Measurements from ENCODE around the gene NNT. TPM values are rescaled to one million over a fixed set of nuclear protein-coding genes. Genes with fewer than 3 reads are reported as not detected.

The NNT gene
- total RNA-seq, 1 donor from 2014 or later = 56.3 TPM

- Mint-ChIP-seq H3K4me3 (no peak overlapping the region), H3K4me1 (no peaks in the 10 kb centered on the region), H3K36me3 (peaks cover 12% of the 10 kb centered on the region), H3K27ac (no peak overlapping the region), H3K27me3 (ENCODE audit: insufficient read depth, low read depth) (no peaks in the 10 kb centered on the region), H3K9me3 (no peaks in the 10 kb centered on the region)
- no peaks in the 10 kb centered on the region for H3K27me3 ChIP-seq
- H3K9me3 ChIP-seq (ENCODE audit: low read depth) = no peaks in the 10 kb centered on the region
- H3K4me3 ChIP-seq = no peak overlapping the region
- H3K4me2 ChIP-seq = no peak overlapping the region
- TF ChIP-seq EZH2 (IDR thresholded peaks at IDR 0.05) (no peak), EZH2phosphoT487 (IDR thresholded peaks at IDR 0.05) (no peak), CTCF (IDR thresholded peaks at IDR 0.05) (no peak)
- no peak overlapping the region for H3K27ac ChIP-seq
- no peak for DNase-seq (ENCODE audit: low spot score)
- H4K20me1 ChIP-seq (ENCODE audit: low read depth) = no peaks in the 10 kb centered on the region
- H3K4me1 ChIP-seq = no peaks in the 10 kb centered on the region
- H3K79me2 ChIP-seq (ENCODE audit: low read depth) = no peaks in the 10 kb centered on the region
- no peak overlapping the region for H3K9ac ChIP-seq
- H3K36me3 ChIP-seq = no peaks in the 10 kb centered on the region
- no peaks in the 10 kb centered on the region for H3F3A ChIP-seq (ENCODE audit: low read depth)
- no peak overlapping the region for H2AFZ ChIP-seq (replicated peaks)
Measured at GRCh38 chr5:43638107-43638506, 35.1 kb downstream of the NNT start.

- Histone ChIP-seq H3K36me3 (no peaks in the 10 kb centered on the region), H3F3A (ENCODE audit: low read depth) (no peaks in the 10 kb centered on the region), H3K9ac (no peak overlapping the region), H3K27me3 (no peaks in the 10 kb centered on the region), H3K4me2 (no peak overlapping the region), H4K20me1 (ENCODE audit: low read depth) (no peaks in the 10 kb centered on the region), H3K4me3 (no peak overlapping the region), H3K27ac (no peak overlapping the region), H3K9me3 (ENCODE audit: low read depth) (no peaks in the 10 kb centered on the region), H2AFZ (replicated peaks) (no peak overlapping the region), H3K4me1 (no peaks in the 10 kb centered on the region), H3K79me2 (ENCODE audit: low read depth) (no peaks in the 10 kb centered on the region)
- H3K36me3 Mint-ChIP-seq = peaks cover 9% of the 10 kb centered on the region
- no peaks in the 10 kb centered on the region for H3K9me3 Mint-ChIP-seq
- no peak for TF ChIP-seq EZH2 (IDR thresholded peaks at IDR 0.05)
- no peak for TF ChIP-seq CTCF (IDR thresholded peaks at IDR 0.05)
- no peak for TF ChIP-seq EZH2phosphoT487 (IDR thresholded peaks at IDR 0.05)
- H3K4me3 Mint-ChIP-seq = no peak overlapping the region
- H3K27me3 Mint-ChIP-seq (ENCODE audit: insufficient read depth, low read depth) = no peaks in the 10 kb centered on the region
- H3K4me1 Mint-ChIP-seq = no peaks in the 10 kb centered on the region
- DNase-seq (ENCODE audit: low spot score) = no peak
- no peak overlapping the region for H3K27ac Mint-ChIP-seq
Measured at GRCh38 chr5:43638546-43638945, 35.6 kb downstream of the NNT start.

- Histone ChIP-seq H3K9ac (no peak overlapping the region), H2AFZ (replicated peaks) (no peak overlapping the region), H3K4me2 (no peak overlapping the region), H3K9me3 (ENCODE audit: low read depth) (no peaks in the 10 kb centered on the region), H3K36me3 (no peaks in the 10 kb centered on the region), H3K4me1 (no peaks in the 10 kb centered on the region), H3K27ac (no peak overlapping the region), H3K4me3 (no peak overlapping the region), H3K79me2 (ENCODE audit: low read depth) (no peaks in the 10 kb centered on the region), H3F3A (ENCODE audit: low read depth) (no peaks in the 10 kb centered on the region), H3K27me3 (no peaks in the 10 kb centered on the region), H4K20me1 (ENCODE audit: low read depth) (no peaks in the 10 kb centered on the region)
- no peak for DNase-seq (ENCODE audit: low spot score)
- no peaks in the 10 kb centered on the region for H3K9me3 Mint-ChIP-seq
- H3K4me3 Mint-ChIP-seq = no peak overlapping the region
- no peak for TF ChIP-seq CTCF (IDR thresholded peaks at IDR 0.05)
- no peak for TF ChIP-seq EZH2phosphoT487 (IDR thresholded peaks at IDR 0.05)
- no peak for TF ChIP-seq EZH2 (IDR thresholded peaks at IDR 0.05)
- peaks cover 7% of the 10 kb centered on the region for H3K36me3 Mint-ChIP-seq
- no peaks in the 10 kb centered on the region for H3K27me3 Mint-ChIP-seq (ENCODE audit: insufficient read depth, low read depth)
- no peak overlapping the region for H3K27ac Mint-ChIP-seq
- no peaks in the 10 kb centered on the region for H3K4me1 Mint-ChIP-seq
Measured at GRCh38 chr5:43639566-43639965, 36.6 kb downstream of the NNT start.

Data from neural progenitor cell (in vitro differentiated cells).